22Rv1 (cell line): ENCODE measurements around the gene CFAP47.

Experiments
- H3K27ac ChIP-seq: fragments of 450-650 bp; 2 replicates; pipeline ENCODE4 v1.5.1; 2017
- ZFX ChIP-seq: fragments of 450-650 bp; IDR thresholded peaks from 2 replicates; pipeline ENCODE4 v1.6.1; 2017; ENCODE audit warnings: antibody characterized with exemption, borderline replicate concordance
- TF ChIP-seq, protein P1 (sequence below): fragments of 450-650 bp; IDR thresholded peaks from 2 replicates; pipeline ENCODE4 v1.5.1; 2017; ENCODE audit warnings: mild to moderate bottlenecking

The CFAP47 gene

GRCh38 chrX:36414056-36414455 lies 494.5 kb downstream of the CFAP47 start:
- TF ChIP-seq, protein P1, sequence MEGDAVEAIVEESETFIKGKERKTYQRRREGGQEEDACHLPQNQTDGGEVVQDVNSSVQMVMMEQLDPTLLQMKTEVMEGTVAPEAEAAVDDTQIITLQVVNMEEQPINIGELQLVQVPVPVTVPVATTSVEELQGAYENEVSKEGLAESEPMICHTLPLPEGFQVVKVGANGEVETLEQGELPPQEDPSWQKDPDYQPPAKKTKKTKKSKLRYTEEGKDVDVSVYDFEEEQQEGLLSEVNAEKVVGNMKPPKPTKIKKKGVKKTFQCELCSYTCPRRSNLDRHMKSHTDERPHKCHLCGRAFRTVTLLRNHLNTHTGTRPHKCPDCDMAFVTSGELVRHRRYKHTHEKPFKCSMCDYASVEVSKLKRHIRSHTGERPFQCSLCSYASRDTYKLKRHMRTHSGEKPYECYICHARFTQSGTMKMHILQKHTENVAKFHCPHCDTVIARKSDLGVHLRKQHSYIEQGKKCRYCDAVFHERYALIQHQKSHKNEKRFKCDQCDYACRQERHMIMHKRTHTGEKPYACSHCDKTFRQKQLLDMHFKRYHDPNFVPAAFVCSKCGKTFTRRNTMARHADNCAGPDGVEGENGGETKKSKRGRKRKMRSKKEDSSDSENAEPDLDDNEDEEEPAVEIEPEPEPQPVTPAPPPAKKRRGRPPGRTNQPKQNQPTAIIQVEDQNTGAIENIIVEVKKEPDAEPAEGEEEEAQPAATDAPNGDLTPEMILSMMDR = no peak
- TF ChIP-seq ZFX = no peak
- H3K27ac ChIP-seq = no peak overlapping the region

DNA sequence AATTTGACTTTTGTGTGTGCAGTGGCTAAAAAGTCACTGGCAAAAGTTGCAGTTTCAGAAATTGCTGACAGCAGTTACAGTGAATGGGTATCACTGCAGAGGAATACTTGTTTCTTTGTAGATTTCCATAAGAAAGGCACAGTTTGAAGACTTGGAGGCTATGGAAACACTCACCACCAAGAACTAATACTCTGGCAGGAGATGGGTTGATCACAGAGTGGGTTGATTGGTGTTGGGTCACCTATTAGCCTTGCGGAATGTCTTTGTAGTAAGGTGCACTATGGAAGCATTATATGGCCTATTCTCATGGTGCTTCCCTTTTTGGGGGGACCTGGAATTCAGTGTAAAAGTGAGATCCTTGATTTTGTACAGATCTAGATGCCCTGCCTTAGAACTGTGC lies 502.8 kb downstream of the CFAP47 start:
- TF ChIP-seq ZFX = no peak

GRCh38 chrX:36431819-36432218 lies 512.3 kb downstream of the CFAP47 start:
- TF ChIP-seq ZFX = no peak
- TF ChIP-seq, protein P1 = no peak
- no peak overlapping the region for H3K27ac ChIP-seq

More for the DNA sequence above, 502.8 kb downstream of the CFAP47 start:
- no peak overlapping the region for H3K27ac ChIP-seq

DNA sequence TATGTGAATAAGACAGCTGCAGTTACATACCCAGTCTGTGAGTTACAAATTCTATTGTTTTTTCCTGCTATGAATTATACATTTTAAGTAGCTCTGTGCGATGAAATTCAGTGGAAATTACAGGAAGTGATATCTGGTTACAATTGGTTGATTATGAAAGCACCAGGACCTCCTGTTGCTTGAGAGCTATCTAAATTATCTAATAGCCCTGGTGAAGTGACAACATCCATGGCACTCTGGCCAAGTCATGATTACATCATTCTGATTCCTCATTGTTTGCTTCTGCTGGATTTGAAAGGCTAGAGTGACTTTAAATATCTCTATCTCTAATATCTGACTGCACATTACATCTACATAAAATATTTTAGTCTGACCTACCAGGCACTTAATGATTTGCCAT lies 515.0 kb downstream of the CFAP47 start:
- TF ChIP-seq, protein P1 = no peak
- no peak for TF ChIP-seq ZFX
- H3K27ac ChIP-seq = no peak overlapping the region
